ENCODE measurements around the gene ZNF408. TPM values are rescaled to one million over a fixed set of nuclear protein-coding genes. Genes with fewer than 3 reads are reported as not detected.

ZNF408 gene
- polyA plus RNA-seq, 1 donor, result 7.9 TPM

DNA sequence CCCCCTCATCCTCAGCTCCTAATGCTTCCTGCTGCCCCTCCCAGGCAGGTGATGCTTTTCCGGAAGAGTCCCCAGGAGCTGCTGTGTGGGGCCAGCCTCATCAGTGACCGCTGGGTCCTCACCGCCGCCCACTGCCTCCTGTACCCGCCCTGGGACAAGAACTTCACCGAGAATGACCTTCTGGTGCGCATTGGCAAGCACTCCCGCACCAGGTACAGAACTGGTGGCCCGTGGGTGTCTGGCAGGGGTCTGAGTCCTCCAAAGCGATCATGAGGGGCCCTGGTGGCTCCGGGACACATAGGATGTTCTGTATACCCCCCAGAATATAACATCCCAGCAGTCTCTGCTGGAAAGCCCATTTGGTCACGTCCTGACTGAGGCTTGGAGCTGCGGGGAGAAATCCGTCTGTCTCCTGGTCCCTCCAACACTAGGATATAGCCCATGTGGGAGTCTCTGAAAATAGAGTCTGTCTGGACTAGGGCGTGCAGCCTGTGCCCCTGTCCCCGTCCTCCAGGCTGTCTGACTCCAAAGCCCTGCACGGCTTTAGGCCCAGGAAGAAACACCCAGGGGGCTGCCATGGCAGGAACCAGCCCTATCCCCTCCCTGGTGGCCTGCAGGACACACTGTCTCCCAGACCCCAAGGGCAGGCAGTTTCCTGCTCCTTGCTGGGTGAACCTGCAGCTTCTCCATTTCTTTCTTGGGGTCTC, 27.3 kb downstream of the ZNF408 start:
- DNase-seq, result no peak

DNA sequence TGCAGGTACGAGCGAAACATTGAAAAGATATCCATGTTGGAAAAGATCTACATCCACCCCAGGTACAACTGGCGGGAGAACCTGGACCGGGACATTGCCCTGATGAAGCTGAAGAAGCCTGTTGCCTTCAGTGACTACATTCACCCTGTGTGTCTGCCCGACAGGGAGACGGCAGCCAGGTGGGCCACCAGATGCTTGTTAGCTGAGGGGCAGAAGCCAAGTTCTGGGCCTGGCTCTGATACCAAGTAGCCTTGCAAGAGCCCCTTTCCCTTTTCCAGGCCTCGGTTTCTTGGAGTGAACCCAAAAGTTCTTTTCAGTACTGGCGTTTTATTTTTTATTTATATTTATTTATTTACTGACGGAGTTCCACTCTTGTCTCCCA, 27.8 kb downstream of the ZNF408 start:
- DNase-seq, result no peak

DNA sequence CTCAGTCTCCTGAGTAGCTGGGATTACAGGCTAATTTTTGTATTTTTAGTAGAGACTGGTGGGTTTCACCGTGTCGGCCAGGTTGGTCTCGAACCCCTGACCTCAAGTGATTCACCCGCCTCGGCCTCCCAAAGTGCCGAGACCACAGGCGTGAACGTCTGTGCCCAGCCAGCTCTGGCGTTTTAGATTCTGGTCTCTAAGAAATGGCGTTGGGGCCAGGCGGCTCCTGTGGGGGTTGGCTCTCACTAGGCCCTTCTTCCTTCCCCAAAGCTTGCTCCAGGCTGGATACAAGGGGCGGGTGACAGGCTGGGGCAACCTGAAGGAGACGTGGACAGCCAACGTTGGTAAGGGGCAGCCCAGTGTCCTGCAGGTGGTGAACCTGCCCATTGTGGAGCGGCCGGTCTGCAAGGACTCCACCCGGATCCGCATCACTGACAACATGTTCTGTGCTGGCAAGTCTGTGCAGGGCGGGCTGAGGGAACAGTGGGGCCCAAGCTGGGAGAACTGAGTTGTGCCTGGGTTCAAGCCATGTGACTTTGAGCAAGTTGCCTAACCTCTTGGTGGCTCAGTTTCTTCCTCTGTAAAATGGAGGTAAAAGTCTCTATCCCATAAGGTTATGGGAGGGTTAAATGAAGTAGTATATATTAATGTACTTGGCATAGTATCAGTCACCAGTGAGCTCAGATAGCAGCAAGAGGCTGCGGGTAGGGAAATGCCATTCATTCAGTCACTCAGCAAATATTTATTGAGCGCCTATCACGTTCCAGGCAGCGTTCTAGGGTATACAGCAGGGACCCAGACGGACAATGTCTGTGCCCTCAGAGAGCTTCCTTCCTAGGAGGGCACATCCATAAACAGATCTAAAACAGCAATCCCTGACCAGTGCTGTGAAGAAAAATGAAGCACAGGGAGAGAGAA, 28.5 kb downstream of the ZNF408 start:
- no peak for DNase-seq

DNA sequence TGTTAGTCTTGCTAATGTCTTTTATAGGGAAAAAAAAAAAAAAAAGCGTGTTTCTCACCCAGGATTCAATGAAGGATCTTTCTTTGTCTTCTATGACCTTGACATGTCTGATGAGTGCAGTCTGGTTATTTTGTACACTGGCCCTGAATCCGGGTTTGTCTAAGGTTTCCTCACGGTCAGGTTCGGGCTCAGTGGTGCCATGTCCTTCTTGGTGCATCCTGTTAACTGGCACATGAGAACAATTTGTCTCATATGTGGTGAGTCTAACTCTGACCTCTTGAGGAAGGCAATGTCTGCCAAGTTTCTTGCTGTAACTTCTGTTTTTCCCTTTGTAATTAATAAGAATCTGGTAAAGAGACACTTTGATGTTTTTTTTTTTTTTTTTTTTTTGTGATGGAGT, 30.7 kb downstream of the ZNF408 start:
- DNase-seq, result no peak

DNA sequence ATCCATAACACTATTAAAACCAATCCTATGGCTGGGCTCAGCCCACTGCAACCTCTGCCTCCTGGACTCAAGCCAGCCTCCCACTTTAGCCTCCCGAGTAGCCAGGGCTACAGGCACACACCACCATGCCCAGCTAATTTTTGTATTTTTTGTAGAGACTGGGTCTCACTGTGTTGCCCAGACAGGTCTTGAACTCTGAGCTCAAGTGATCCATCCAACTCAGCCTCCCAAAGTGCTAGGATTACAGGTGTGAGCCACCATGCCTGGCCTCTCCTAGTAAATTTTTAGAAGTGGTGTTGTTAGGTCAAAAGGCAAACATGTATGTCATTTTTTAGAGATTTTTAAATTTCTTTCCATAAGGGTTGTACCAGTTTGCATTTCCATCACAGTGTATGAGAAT, 32.4 kb downstream of the ZNF408 start:
- no peak for DNase-seq

DNA sequence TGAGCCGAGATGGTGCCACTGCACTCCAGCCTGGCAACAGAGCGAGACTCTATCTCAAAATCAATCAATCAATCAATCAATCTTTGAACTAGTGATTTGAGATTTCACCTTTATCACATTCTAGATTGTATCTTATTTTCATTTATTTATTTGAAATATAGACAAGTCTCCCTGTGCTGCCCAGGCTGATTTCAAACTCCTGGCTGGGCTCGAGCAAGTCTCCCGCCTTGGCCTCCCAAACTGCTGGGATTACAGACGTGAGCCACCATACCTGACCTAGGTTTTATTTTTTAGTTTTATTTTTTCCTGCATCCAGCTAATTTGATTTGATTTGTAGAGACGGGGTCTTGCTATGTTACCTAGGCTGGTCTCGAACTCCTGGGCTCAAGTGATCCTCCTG, 35.3 kb downstream of the ZNF408 start:
- no peak for DNase-seq

DNA sequence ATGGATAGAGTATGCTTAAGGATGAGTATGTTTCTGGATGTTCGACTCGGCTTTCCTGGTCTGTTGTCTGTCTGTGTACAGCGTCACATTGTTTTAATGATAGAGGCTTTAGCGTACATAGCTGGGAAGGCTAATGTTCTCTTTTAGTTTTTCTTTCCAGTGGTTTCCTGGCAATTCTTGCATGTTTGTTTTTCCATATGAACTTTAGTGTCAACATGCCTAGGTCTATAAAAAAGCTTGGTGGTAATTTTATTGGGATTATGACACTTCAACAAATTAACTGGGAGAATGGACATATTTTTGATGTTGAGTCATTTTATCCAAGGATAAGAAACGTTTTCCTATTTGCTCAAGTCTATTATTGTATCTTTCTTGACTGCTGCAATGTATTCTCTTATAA, 35.8 kb downstream of the ZNF408 start:
- DNase-seq, result no peak

DNA sequence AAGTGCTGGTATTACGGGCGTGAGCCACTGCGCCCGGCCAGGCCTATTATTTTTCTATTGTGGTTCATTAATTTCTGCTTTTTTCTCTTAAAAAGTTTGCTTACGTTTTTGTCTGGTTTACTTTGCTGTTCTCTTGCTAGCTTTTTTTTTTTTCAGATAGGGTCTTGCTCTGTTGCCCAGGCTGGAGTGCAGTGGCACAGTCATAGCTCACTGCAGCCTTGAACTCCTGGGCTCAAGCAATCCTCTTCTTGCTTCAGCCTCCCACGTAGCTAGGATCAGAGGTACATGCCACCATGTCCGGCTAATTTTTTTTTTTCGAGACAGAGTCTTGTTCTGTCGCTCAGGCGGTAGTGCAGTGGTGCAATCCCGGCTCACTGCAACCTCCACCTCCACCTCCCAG, 36.9 kb downstream of the ZNF408 start:
- no peak for DNase-seq

DNA sequence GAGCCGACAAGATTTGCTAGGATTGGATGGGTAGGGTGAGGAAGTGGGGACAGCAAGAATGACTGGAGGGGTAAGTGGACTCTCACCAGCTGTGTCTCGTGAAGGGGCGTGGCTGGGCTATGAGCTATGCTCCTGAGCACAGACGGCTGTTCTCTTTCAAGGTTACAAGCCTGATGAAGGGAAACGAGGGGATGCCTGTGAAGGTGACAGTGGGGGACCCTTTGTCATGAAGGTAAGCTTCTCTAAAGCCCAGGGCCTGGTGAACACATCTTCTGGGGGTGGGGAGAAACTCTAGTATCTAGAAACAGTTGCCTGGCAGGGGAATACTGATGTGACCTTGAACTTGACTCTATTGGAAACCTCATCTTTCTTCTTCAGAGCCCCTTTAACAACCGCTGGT, 38.1 kb downstream of the ZNF408 start:
- DNase-seq, result no peak

DNA sequence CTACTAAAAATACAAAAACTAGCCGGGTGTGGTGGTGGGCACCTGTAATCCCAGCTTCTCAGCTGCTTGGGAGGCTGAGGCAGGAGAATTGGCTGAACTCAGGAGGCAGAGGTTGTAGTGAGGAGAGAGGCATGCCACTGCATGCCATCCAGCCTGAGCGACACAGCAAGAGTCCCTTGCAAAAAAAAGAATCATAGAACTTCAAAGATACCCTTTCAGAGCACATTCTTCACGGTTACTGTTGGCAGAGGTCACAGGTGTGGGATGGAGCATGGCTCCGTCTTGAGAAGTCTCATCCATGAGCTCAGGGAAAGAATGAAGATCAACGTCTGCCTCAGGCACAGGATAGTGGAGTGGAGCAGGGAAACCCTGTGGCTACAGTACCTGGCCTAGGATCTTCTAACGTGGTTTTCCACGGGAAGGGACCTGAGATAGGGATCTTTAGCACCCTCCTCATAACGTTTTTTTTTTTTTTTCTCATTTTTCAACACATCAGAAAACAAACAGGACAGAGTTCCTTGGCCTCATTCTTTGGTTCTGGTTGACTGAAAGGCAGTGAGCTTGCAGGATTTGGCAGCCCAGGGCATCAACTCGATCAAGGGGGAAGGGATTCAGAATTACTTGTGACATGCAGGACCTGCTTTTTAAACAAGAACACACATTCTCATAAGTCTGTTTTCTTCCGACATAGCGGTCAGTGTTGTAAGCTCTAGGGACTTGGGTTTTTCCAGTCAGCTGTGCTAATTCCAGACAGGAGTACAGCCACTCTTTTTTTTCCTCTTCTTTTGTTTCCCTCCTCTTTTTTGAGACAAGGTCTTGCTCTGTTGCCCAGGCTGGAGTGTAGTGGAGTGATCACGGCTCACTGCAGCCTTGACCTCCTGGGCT, 41.0 kb downstream of the ZNF408 start:
- no peak for DNase-seq

DNA sequence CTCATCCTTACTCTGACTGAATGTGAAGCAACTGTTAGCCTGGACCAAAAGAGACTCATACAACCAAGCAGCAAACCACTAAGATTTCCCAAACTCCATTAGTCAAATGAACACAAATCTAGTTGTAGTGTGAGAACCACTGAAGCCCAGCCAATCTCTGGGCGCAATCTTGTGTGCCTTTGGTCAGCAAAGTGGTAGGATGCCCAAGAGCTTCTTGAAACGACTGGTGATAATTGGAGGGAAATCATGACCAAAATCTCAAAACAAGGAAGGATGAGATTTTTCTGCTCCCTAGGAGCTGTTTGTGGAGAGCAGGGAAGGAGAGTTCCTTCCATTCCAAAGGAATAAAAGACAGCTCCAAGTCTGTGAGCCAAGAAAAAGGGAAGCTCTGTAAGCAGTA, 42.2 kb downstream of the ZNF408 start:
- DNase-seq, result no peak

DNA sequence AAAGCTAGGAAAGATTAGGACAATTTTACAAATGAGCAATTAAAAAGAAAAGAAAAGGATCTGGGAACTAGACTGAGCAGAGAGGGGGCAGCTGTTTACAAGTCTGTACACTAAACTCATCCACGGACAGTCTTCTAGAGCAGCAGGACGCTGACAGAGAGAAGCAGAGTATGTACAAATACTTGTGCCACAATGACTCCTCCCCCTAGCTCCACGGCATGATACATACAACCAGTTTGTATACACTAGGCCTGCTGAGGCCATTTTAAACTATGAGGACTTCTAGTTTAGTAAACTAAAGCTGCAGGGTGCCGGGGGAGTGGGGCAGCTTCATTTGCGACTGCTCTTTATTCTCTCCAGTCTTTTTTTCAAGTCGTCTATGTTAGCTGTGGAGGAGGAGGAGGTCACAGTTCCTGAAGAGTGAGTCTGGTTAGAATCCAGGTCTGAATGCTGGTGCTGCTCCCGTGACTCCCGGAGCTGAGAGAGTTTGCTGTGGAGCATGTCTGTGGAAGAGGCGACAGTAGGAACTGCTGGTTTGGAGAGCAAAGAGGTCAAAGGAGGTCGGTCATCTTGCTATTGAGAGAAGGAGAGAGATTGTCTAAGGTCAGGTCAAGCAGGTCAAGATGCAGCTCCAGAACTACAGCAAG, 43.0 kb downstream of the ZNF408 start:
- no peak for DNase-seq

DNA sequence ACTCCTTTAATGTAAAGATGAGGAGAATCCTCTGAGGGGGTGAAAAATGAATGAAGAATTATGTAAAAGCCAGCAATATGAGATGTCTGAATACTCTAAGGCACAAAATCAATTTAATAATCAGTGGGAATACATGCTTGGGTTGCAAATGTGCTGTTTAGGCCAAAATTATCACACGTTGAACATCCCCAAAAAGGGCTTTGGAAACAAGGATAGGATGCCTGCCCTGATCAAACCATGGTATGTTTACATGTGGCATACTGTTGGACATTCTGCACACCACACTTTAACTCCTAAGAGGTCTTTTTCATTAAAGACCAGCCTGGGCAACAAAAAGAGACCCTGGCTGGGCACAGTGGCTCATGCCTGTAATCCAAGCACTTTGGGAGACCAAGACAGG, 44.5 kb downstream of the ZNF408 start:
- DNase-seq, result no peak

DNA sequence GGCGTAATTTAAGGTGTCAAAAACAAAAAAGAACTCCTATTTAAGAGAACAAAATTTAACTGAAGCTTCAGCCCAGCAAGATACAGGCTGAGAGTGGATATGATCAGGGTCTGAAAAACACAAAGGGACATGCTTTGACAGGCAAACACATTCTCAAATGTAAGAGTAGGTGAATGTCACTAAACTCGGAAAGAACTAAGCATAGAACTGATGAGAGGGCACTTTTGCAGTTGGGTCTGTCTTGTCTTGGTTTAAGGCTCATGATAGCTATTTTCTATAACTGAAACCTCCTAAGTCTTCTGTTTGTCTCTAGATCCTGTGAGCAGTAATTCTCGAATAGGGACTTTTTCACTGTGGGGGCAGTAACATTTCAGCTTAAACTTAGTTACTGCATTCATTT, 45.2 kb downstream of the ZNF408 start:
- DNase-seq, result no peak

DNA sequence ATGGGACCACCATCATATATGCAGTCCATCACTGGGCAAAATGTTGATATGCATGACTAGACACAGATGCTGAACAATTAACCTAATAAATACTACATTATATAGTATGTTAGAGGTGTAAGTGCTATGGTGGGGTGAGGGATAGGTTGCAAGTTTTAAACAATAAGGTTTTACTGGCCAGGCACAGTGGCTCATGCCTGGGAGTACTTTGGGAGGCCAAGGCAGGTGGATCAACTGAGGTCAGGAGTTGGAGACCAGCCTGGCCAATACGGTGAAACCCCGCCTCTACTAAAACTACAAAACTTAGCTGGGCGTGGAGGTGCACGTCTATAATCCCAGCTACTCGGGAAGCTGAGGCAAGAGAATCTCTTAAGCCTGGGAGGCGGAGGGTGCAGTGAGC, 46.3 kb downstream of the ZNF408 start:
- DNase-seq, result no peak

Other genes with a start within 250 kb of the ZNF408 start
- gene AMBRA1, start 107.0 kb upstream of the ZNF408 start, polyA plus RNA-seq (ENCODE audit: insufficient read length), result 15.1 TPM
- 3.5 TPM for gene HARBI1, start 83.8 kb upstream of the ZNF408 start, polyA plus RNA-seq (ENCODE audit: insufficient read length)
- 38.7 TPM for gene ATG13, start 83.5 kb upstream of the ZNF408 start, polyA plus RNA-seq (ENCODE audit: insufficient read length)
- gene ARHGAP1, start 412 bp upstream of the ZNF408 start, polyA plus RNA-seq (ENCODE audit: insufficient read length), result 38.5 TPM
- not detected for gene F2, start 18.2 kb downstream of the ZNF408 start, polyA plus RNA-seq (ENCODE audit: insufficient read length)
- gene CKAP5, start 145.2 kb downstream of the ZNF408 start, polyA plus RNA-seq (ENCODE audit: insufficient read length), result 47.7 TPM
- 20.7 TPM for gene LRP4, start 217.5 kb downstream of the ZNF408 start, polyA plus RNA-seq (ENCODE audit: insufficient read length)
- 21.2 TPM for gene CSTPP1, start 235.7 kb downstream of the ZNF408 start, polyA plus RNA-seq (ENCODE audit: insufficient read length)